GM23338 (cell line): ENCODE results near the gene GALM.

Experiments
- CREB1 ChIP-seq: fragments of 250-450 bp; sonication (Bioruptor Pico); IDR thresholded peaks from 2 replicates; pipeline ENCODE4 v1.5.0; 2020; ENCODE audit warnings: low read depth, mild to moderate bottlenecking, moderate library complexity
- EZH2 ChIP-seq: fragments of 200-600 bp; sonication (generic); IDR thresholded peaks from one replicate; pipeline ENCODE4 v1.8.0; 2017; ENCODE audit warnings: antibody characterized with exemption, mild to moderate bottlenecking, low read depth; ENCODE audit not compliant: unreplicated experiment
- EZH2phosphoT487 ChIP-seq: fragments of 200-600 bp; sonication (generic); IDR thresholded peaks from one replicate; pipeline ENCODE4 v1.8.1; 2018; ENCODE audit warnings: antibody characterized with exemption; ENCODE audit not compliant: unreplicated experiment
- JUNB ChIP-seq: IDR thresholded peaks from one replicate; pipeline ENCODE4 v1.6.1; 2016; ENCODE audit warnings: antibody characterized with exemption; ENCODE audit not compliant: unreplicated experiment
- NANOG ChIP-seq: IDR thresholded peaks from 2 replicates; pipeline ENCODE4 v1.6.1; 2016; ENCODE audit warnings: antibody characterized with exemption, borderline replicate concordance
- POLR2AphosphoS5 ChIP-seq: IDR thresholded peaks from 2 replicates; pipeline ENCODE4 v1.6.1; 2016; ENCODE audit warnings: antibody characterized with exemption, low read depth
- TF ChIP-seq, protein P1 (sequence below), 2 experiments: fragments of 200-600 bp in 1 of 2; sonication (generic) in 1 of 2; conservative IDR thresholded peaks; 2 replicates each; pipeline versions ENCODE4 v1.5.1 to v1.6.1; 2016 to 2017; ENCODE audit warnings: antibody characterized with exemption in 2 of 2, low read depth in 2 of 2, mild to moderate bottlenecking in 2 of 2, moderate library complexity in 1 of 2
- TF ChIP-seq, protein P2 (sequence below): IDR thresholded peaks from 2 replicates; pipeline ENCODE4 v1.6.1; 2016; ENCODE audit warnings: antibody characterized with exemption
- TF ChIP-seq, protein P3 (sequence below): IDR thresholded peaks from one replicate; pipeline ENCODE4 v1.6.1; 2018; ENCODE audit warnings: antibody characterized with exemption; ENCODE audit not compliant: unreplicated experiment

DNA sequence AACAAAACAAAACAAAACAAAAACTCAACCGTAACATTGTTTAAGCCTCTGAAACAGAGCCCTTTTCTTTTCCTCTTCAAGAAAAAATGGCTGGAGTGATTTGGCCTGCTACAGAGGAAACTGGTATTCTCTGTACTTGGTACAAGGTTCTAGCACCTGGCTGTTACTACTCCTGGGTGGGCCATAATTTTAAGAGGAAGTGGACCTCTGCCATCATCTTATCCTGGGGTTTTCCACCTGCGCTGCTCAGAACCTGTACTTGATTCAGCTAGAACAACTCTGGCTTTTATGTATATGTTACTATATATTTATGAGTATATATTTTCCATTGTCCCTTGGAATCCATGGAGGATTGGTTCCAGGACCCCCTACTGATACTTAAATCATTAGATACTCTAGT is 62.8 kb downstream of the GALM start:
- TF ChIP-seq, protein P1, sequence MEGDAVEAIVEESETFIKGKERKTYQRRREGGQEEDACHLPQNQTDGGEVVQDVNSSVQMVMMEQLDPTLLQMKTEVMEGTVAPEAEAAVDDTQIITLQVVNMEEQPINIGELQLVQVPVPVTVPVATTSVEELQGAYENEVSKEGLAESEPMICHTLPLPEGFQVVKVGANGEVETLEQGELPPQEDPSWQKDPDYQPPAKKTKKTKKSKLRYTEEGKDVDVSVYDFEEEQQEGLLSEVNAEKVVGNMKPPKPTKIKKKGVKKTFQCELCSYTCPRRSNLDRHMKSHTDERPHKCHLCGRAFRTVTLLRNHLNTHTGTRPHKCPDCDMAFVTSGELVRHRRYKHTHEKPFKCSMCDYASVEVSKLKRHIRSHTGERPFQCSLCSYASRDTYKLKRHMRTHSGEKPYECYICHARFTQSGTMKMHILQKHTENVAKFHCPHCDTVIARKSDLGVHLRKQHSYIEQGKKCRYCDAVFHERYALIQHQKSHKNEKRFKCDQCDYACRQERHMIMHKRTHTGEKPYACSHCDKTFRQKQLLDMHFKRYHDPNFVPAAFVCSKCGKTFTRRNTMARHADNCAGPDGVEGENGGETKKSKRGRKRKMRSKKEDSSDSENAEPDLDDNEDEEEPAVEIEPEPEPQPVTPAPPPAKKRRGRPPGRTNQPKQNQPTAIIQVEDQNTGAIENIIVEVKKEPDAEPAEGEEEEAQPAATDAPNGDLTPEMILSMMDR (conservative IDR thresholded peaks at IDR 0.05; ENCODE audit: low read depth in 2 of 2): no peak
- TF ChIP-seq EZH2phosphoT487: no peak
- no peak for TF ChIP-seq EZH2
- TF ChIP-seq, protein P2, sequence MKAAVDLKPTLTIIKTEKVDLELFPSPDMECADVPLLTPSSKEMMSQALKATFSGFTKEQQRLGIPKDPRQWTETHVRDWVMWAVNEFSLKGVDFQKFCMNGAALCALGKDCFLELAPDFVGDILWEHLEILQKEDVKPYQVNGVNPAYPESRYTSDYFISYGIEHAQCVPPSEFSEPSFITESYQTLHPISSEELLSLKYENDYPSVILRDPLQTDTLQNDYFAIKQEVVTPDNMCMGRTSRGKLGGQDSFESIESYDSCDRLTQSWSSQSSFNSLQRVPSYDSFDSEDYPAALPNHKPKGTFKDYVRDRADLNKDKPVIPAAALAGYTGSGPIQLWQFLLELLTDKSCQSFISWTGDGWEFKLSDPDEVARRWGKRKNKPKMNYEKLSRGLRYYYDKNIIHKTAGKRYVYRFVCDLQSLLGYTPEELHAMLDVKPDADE: no peak
- no peak for TF ChIP-seq POLR2AphosphoS5
- TF ChIP-seq, protein P3, sequence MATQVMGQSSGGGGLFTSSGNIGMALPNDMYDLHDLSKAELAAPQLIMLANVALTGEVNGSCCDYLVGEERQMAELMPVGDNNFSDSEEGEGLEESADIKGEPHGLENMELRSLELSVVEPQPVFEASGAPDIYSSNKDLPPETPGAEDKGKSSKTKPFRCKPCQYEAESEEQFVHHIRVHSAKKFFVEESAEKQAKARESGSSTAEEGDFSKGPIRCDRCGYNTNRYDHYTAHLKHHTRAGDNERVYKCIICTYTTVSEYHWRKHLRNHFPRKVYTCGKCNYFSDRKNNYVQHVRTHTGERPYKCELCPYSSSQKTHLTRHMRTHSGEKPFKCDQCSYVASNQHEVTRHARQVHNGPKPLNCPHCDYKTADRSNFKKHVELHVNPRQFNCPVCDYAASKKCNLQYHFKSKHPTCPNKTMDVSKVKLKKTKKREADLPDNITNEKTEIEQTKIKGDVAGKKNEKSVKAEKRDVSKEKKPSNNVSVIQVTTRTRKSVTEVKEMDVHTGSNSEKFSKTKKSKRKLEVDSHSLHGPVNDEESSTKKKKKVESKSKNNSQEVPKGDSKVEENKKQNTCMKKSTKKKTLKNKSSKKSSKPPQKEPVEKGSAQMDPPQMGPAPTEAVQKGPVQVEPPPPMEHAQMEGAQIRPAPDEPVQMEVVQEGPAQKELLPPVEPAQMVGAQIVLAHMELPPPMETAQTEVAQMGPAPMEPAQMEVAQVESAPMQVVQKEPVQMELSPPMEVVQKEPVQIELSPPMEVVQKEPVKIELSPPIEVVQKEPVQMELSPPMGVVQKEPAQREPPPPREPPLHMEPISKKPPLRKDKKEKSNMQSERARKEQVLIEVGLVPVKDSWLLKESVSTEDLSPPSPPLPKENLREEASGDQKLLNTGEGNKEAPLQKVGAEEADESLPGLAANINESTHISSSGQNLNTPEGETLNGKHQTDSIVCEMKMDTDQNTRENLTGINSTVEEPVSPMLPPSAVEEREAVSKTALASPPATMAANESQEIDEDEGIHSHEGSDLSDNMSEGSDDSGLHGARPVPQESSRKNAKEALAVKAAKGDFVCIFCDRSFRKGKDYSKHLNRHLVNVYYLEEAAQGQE: no peak
- no peak for TF ChIP-seq JUNB
- no peak for TF ChIP-seq CREB1 (CRISPR knock-in tag)
- no peak for TF ChIP-seq NANOG
